HG03432 (cell line): ENCODE data around the gene RGS2.

Experiments
- ATAC-seq: cut with Tn5 transposase; IDR thresholded peaks from one replicate; pipeline ENCODE4 v1.9.1; 2021; ENCODE audit warnings: mild to moderate bottlenecking, moderate library complexity; ENCODE audit not compliant: unreplicated experiment

Gene RGS2

GRCh38 chr1:192795916-192796618 is 12.8 kb upstream of the RGS2 start:
- no peak for ATAC-seq

DNA sequence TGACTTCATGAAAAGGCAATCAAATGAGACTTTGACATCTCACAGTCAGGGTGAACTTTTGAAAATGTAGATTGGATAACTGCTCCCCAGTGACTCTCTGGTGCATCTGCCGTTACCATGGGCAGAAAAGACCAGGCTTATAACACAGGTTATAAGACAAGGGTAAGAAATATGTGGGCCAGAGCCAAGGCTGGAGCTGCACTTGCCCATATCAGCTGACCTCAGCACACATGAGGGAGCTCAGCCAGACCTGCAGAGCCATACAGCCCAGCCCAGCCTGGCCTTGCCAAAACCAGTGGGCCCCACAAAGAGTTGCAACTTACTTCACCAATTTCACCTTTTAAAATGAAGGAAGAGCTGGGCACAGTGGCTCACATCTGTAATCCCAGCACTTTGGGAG is 11.7 kb upstream of the RGS2 start:
- ATAC-seq = no peak

DNA sequence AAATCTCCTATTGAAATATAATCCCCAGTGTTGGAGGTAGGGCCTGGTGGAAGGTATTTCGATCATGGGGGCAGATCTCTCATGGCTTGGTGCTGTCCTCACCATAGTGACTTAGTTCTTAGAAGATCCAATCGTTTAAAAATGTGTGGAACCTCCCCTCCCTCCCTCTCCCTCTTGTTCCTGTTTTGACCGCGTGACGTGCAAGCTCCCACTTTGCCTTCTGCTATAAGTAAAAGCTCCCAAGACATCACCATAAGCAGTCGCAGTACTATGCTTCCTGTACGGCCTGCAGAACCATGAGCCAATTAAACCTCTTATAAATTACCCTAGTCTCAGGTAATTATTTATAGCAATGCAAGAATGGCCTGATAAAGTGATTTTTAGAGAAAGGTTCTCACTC is 10.9 kb upstream of the RGS2 start:
- ATAC-seq = no peak

DNA sequence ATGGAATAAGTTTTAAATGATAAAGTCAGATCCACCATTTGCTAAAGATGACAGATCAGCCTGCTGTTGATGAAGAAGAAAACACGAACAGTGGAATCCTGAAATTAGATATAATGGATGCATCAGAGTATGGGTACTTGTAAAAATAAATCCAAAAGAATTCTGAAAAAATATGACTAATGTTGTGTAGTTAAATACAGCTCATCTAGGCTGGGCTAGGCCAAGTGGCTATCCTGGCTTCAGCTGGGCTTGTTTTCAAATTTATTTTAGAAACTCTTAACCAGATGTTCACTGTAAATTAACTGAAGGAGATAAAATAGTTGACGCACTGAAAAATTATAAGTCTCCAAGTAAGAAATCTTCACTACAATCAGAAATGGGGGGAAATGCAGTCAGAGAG is 7.4 kb upstream of the RGS2 start:
- ATAC-seq = no peak

DNA sequence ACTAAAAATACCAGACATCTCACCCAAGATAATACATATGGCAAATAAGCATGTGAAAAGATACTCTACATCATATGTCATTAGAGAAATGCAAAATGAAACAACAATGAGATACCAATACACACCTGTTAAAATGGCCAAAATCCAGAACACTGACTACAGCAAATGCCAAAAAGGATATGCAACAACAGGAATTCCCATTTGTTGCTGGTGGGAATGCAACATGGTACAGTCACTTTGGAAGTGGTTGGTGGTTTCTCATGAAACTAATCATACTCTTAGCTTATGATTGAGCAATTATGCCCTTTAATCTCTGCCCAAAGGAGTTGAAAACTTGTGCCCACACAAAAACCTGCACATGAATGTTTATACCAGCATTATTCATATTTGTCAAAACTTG is 6.4 kb upstream of the RGS2 start:
- no peak for ATAC-seq

DNA sequence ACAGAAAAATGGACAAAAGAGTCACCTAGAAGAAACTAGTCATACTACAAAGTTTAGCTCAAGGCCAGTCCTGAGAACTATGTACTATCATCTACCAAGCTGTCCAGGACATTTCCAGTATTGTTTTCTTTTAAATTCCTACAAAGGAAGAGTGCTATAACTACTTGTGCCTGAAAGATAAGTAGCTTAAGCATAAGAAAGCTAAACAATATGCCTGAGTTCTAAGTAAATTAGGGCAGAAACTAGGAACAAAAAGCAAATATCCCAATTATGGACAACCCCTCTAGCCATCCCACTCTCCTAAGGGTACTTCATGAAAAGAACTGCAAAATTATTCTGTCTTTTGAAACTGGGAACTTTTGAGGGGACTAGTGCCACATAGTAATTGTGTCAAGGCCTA is 5.3 kb upstream of the RGS2 start:
- ATAC-seq = no peak

GRCh38 chr1:192805832-192806323 is 3.0 kb upstream of the RGS2 start:
- ATAC-seq = peak; percentile 21

- ATAC-seq = peak; percentile 39
Observed at GRCh38 chr1:192807211-192808162, 1.4 kb upstream of the RGS2 start.

- no peak for ATAC-seq
Observed at GRCh38 chr1:192808163-192808517, 699 bp upstream of the RGS2 start.

- no peak for ATAC-seq
Observed at GRCh38 chr1:192809307-192810252, 741 bp downstream of the RGS2 start.

DNA sequence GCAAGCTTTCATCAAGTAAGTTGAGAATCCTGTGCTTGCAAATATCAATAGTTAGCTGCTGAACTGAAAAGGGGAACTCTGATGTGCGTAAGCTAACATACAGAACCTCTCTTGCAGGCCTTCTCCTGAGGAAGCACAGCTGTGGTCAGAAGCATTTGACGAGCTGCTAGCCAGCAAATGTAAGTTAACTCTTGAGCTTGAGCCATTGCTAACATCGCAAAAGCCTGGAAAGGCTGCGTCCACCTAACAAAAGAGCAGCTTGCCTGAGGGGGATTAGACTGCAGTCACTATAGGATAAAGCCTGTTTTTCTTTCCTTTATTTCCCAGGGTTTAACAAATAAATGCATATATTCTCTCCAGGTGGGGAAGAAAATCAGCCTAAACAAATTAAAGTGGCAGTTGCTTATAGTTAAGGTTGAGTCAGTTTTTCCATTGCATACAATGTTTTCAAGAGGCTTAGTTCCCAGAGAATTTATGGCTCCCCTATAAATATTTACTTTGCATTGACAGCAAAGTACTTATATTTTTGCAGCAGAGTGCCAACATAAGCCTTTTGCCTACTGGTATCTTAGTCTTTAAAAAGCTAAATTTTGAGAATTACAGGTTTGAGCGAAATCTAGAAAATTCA is 1.5 kb downstream of the RGS2 start:
- ATAC-seq = peak; percentile 7

DNA sequence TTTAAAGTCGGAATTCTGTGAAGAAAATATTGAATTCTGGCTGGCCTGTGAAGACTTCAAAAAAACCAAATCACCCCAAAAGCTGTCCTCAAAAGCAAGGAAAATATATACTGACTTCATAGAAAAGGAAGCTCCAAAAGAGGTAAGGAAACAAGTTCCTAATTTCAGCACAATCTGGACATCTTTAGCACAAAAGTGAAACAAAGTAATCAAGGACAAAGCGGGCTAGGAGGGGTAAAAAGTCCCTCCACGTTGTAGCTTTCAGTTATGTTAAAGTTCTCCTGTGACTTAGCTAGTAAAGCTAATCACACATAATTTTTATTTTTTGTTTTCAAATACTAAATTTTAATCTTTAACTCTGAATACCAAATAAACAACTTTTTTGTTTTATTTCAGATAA is 2.2 kb downstream of the RGS2 start:
- no peak for ATAC-seq

DNA sequence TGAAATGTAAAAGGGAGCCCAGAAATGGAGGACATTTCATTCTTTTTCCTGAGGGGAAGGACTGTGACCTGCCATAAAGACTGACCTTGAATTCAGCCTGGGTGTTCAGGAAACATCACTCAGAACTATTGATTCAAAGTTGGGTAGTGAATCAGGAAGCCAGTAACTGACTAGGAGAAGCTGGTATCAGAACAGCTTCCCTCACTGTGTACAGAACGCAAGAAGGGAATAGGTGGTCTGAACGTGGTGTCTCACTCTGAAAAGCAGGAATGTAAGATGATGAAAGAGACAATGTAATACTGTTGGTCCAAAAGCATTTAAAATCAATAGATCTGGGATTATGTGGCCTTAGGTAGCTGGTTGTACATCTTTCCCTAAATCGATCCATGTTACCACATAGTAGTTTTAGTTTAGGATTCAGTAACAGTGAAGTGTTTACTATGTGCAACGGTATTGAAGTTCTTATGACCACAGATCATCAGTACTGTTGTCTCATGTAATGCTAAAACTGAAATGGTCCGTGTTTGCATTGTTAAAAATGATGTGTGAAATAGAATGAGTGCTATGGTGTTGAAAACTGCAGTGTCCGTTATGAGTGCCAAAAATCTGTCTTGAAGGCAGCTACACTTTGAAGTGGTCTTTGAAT is 2.9 kb downstream of the RGS2 start:
- ATAC-seq = no peak

GRCh38 chr1:192812420-192813209 is 3.8 kb downstream of the RGS2 start:
- no peak for ATAC-seq

GRCh38 chr1:192814805-192815204 is 6.0 kb downstream of the RGS2 start:
- no peak for ATAC-seq

- no peak for ATAC-seq
Observed at GRCh38 chr1:192817246-192817645, 8.4 kb downstream of the RGS2 start.

DNA sequence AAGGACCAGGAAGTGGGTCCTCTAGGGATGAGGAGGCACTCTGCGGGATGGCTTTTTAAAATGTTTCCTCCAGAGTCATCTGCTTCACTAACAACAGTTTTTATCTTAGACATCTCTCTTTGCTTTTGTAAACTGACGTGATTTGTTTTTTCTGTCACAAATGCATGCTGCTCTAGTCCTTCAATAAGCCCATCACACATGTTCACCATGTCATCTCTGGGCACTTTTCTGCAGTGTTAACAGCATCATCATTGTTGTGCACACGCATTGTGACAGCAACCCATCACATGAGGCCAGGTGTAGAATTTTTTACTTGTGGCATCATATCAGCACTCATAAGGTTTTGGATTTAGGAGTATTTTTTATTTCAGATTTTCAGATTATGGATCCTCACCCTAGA is 12.5 kb downstream of the RGS2 start:
- ATAC-seq = no peak

- ATAC-seq = no peak
Observed at GRCh38 chr1:192824511-192824910, 15.7 kb downstream of the RGS2 start.
